ENCODE measurements around the gene MACROD2. TPM values are rescaled to one million over a fixed set of nuclear protein-coding genes. Genes with fewer than 3 reads are reported as not detected.

Gene MACROD2
- total RNA-seq, 1 experiment from 2014 or later: 3.1 TPM

DNA sequence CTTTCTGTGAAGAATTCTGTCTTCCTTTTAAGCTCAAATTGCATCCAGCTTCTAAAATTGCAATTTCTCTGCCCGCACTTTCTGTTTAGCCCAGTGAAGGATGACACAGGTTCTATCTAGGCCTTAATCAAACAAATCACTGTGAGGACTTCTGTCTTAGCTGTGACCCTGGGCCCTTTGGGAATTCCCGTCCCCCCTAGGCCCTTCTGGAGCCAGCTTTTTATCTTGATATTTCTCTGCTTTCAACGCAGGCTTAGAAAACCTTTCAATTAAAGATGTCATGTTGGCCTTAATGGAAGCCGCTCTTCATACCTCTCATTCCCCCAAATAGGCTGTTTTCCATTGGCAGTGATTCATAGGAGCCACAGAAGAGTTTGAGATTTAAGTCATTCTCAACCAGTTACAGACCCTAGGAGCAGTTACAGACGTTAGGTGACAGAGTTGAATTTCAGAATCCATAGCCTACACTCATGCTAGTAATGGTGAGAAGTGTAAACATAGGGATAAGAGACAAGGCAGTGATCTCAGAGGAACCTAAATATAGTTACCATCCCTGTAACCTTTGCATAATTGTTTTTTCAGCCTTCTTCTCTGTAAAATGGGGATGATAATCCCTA is 416.9 kb downstream of the MACROD2 start:
- BruUV-seq (replicated peaks): no TSS peak
- no peak overlapping the region for H3K27ac Mint-ChIP-seq (ENCODE audit: low read depth, unreplicated experiment)
- no peak for DNase-seq (ENCODE audit: unreplicated experiment)
- TF ChIP-seq, protein P1, sequence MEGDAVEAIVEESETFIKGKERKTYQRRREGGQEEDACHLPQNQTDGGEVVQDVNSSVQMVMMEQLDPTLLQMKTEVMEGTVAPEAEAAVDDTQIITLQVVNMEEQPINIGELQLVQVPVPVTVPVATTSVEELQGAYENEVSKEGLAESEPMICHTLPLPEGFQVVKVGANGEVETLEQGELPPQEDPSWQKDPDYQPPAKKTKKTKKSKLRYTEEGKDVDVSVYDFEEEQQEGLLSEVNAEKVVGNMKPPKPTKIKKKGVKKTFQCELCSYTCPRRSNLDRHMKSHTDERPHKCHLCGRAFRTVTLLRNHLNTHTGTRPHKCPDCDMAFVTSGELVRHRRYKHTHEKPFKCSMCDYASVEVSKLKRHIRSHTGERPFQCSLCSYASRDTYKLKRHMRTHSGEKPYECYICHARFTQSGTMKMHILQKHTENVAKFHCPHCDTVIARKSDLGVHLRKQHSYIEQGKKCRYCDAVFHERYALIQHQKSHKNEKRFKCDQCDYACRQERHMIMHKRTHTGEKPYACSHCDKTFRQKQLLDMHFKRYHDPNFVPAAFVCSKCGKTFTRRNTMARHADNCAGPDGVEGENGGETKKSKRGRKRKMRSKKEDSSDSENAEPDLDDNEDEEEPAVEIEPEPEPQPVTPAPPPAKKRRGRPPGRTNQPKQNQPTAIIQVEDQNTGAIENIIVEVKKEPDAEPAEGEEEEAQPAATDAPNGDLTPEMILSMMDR (IDR thresholded peaks at IDR 0.05; ENCODE audit: unreplicated experiment): no peak
- CTCF ChIA-PET: interaction anchor here (0.5 to 0.9 kb wide), 4 partner anchors 21 to 1232 kb away, joined by 3 read pairs; no protein-coding TSS in a partner anchor
- no peaks in the 10 kb centered on the region for H3K9me3 Mint-ChIP-seq (ENCODE audit: unreplicated experiment)
- no peaks in the 10 kb centered on the region for H3K36me3 Mint-ChIP-seq (ENCODE audit: insufficient read depth, unreplicated experiment)
- POLR2A ChIA-PET: interaction anchor here (0.9 kb wide), 1 partner anchor 10 kb away, joined by 4 read pairs; no protein-coding TSS in a partner anchor
- peaks cover 4% of the 10 kb centered on the region for H3K4me1 Mint-ChIP-seq (ENCODE audit: insufficient read depth, unreplicated experiment)
- intact Hi-C loops (cut with micrococcal nuclease): no loop called here
- no peaks in the 10 kb centered on the region for H3K27me3 Mint-ChIP-seq (ENCODE audit: insufficient read depth, unreplicated experiment)
- H3K4me3 Mint-ChIP-seq (ENCODE audit: unreplicated experiment): no peak overlapping the region

DNA sequence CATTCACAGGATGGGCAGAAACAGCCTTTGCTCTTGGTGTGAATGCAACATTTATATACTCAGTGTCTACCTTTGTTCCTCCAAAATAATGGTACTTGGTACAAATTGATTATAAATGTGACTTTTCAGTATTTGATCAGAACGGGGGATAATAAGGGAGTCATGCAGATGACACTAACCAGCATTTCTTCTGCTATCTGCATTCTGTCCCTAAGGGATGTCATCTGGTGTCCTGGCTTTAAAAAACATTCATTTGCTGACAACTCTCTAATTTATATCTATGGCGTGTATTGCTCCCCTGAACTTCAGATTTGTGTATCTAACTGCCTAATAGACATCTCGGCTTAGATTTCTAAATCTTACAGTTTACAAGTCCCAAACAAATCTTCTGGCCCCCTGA is 418.5 kb downstream of the MACROD2 start:
- H3K27me3 Mint-ChIP-seq (ENCODE audit: insufficient read depth, unreplicated experiment): no peaks in the 10 kb centered on the region
- H3K4me1 Mint-ChIP-seq (ENCODE audit: insufficient read depth, unreplicated experiment): no peaks in the 10 kb centered on the region
- BruUV-seq (replicated peaks): no TSS peak
- ChIA-PET CTCF (no interaction called here), POLR2A (no interaction called here)
- TF ChIP-seq, protein P1 (IDR thresholded peaks at IDR 0.05; ENCODE audit: unreplicated experiment): no peak
- intact Hi-C loops (cut with micrococcal nuclease): no loop called here
- no peaks in the 10 kb centered on the region for H3K9me3 Mint-ChIP-seq (ENCODE audit: unreplicated experiment)
- DNase-seq (ENCODE audit: unreplicated experiment): no peak
- no peak overlapping the region for H3K4me3 Mint-ChIP-seq (ENCODE audit: unreplicated experiment)
- H3K27ac Mint-ChIP-seq (ENCODE audit: low read depth, unreplicated experiment): no peak overlapping the region
- H3K36me3 Mint-ChIP-seq (ENCODE audit: insufficient read depth, unreplicated experiment): no peaks in the 10 kb centered on the region

DNA sequence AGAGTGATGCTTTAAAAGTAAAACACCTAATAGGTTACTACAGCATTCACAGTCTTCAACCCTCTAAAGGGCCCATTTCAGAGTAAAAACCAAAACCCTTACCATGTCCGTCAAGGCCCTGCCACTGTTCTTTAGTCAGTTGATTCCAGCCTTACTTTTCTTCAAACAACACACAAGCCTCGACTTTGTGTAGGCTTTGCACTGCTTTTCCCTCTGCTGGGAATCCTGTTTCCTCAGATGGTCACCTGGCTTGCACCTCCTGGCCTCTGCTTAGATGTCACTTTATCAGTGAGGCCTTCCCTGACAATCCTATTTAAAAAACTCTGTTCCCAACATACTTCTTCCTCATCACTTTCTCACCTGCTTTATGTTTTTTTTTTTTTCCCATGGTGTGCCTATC is 419.2 kb downstream of the MACROD2 start:
- H3K36me3 Mint-ChIP-seq (ENCODE audit: insufficient read depth, unreplicated experiment): no peaks in the 10 kb centered on the region
- DNase-seq (ENCODE audit: unreplicated experiment): no peak
- H3K27me3 Mint-ChIP-seq (ENCODE audit: insufficient read depth, unreplicated experiment): no peaks in the 10 kb centered on the region
- no peaks in the 10 kb centered on the region for H3K4me1 Mint-ChIP-seq (ENCODE audit: insufficient read depth, unreplicated experiment)
- no peaks in the 10 kb centered on the region for H3K9me3 Mint-ChIP-seq (ENCODE audit: unreplicated experiment)
- TF ChIP-seq, protein P1 (IDR thresholded peaks at IDR 0.05; ENCODE audit: unreplicated experiment): no peak
- intact Hi-C loops (cut with micrococcal nuclease): no loop called here
- ChIA-PET POLR2A (no interaction called here), CTCF (interaction anchor here (1.1 kb wide), 1 partner anchor 272 kb away, joined by 5 read pairs; no protein-coding TSS in a partner anchor)
- BruUV-seq (replicated peaks): no TSS peak
- no peak overlapping the region for H3K4me3 Mint-ChIP-seq (ENCODE audit: unreplicated experiment)
- no peak overlapping the region for H3K27ac Mint-ChIP-seq (ENCODE audit: low read depth, unreplicated experiment)

DNA sequence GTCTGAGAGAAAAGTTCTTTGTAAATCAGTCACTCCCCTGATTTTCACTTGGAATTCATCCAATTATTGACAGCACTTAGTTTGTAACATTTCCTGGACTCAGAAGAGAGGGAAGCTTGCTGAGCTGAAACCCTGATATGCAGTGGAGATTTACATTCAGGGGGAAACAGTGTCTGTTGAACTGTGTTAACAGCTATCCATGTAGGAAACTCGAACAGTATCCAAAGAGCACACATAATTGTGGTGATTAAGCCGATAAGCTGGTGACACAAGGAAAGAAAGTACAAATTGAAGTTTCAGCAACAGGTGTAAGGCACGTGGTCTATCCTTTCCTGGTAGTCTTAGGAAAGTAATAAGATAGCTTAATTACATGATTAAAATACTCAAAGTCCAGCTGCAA is 420.2 kb downstream of the MACROD2 start:
- DNase-seq (ENCODE audit: unreplicated experiment): no peak
- TF ChIP-seq, protein P1 (IDR thresholded peaks at IDR 0.05; ENCODE audit: unreplicated experiment): no peak
- H3K4me3 Mint-ChIP-seq (ENCODE audit: unreplicated experiment): no peak overlapping the region
- BruUV-seq (replicated peaks): no TSS peak
- no peaks in the 10 kb centered on the region for H3K9me3 Mint-ChIP-seq (ENCODE audit: unreplicated experiment)
- intact Hi-C loops (cut with micrococcal nuclease): no loop called here
- no peak overlapping the region for H3K27ac Mint-ChIP-seq (ENCODE audit: low read depth, unreplicated experiment)
- no peaks in the 10 kb centered on the region for H3K4me1 Mint-ChIP-seq (ENCODE audit: insufficient read depth, unreplicated experiment)
- ChIA-PET CTCF (interaction anchor here (0.6 to 1.2 kb wide), 4 partner anchors 16 to 589 kb away, joined by 3 to 6 read pairs (median 4); no protein-coding TSS in a partner anchor), POLR2A (interaction anchor here (0.5 to 1.6 kb wide), 4 partner anchors 10 to 78 kb away, joined by 3 to 4 read pairs (median 3); partner anchors contain the start of gene FLRT3)
- H3K36me3 Mint-ChIP-seq (ENCODE audit: insufficient read depth, unreplicated experiment): no peaks in the 10 kb centered on the region
- H3K27me3 Mint-ChIP-seq (ENCODE audit: insufficient read depth, unreplicated experiment): no peaks in the 10 kb centered on the region

Data from MCF 10A (cell line).